ENCODE results near the gene DYNLT5.
A peak's percentile ranks its signal among the peaks of the same experiment; 100 is the strongest.
"Not testable (repeated sequence)": the region's sequence is repeated elsewhere in the genome, so short reads cannot be mapped to it uniquely, and the experiment has no call there.

Gene DYNLT5

DNA sequence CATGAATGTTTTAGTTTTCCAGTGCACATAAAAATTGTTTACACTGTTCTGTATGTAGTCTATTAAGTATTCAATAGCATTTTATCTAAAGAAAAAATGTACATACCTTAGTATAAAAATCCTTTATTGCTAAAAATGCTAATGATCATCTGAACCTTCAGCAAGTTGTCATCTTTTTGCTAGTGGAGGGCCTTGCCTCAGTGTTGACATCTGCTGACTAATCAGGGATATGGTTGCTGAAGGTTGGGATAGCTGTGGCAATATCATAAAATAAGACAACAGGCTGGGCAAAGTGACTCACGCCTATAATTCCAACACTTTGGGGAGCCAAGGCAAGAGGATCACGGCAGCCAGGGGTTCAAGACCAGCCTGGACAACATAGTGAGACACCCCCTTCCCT is 9.0 kb downstream of the DYNLT5 start:
- Mint-ChIP-seq H3K4me3 (no peak overlapping the region), H3K27ac (no peak overlapping the region), H3K36me3 (no peaks in the 10 kb centered on the region), H3K4me1 (peaks cover 6% of the 10 kb centered on the region), H3K27me3 (peaks cover 8% of the 10 kb centered on the region), H3K9me3 (no peaks in the 10 kb centered on the region)
- DNase-seq (ENCODE audit: low spot score in 2 of 2) (no peak), ATAC-seq (ENCODE audit: low read depth) (no peak)

DNA sequence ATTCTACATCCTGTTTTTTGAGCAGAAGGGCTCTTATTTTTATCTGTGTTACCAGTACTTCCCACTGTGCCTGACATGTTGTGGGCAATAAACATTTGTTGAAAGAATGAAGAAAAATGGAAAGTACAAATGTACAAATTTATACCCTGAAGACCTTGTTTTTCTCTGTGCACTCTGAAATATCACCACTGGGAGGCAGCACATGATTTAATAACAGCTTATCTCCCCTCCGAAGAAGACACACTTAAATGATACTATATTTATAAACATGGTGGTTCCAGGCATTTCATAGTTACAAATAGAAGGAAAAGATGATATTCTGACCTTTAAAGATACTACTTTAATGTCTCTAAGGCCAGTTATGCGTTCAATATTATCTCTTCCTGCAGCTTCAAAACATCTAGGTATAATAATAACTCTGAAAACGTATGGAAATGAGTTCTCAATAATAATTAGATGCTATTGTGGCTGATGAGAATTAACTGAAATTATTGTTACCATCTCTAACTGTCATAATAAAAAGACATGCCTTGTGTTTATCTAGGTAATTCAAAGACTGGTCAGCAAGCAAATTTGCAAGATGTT is 12.8 kb downstream of the DYNLT5 start:
- H3K36me3 Mint-ChIP-seq = no peaks in the 10 kb centered on the region
- no peak overlapping the region for H3K27ac Mint-ChIP-seq
- no peaks in the 10 kb centered on the region for H3K9me3 Mint-ChIP-seq
- no peaks in the 10 kb centered on the region for H3K4me1 Mint-ChIP-seq
- H3K4me3 Mint-ChIP-seq = no peak overlapping the region
- ATAC-seq (ENCODE audit: low read depth) (peak; percentile 49), DNase-seq (ENCODE audit: low spot score in 2 of 2) (peak; percentile 38 to 41)
- H3K27me3 Mint-ChIP-seq = peaks cover 6% of the 10 kb centered on the region

GRCh38 chr1:66767626-66768025 is 15.4 kb downstream of the DYNLT5 start:
- H3K4me1 Mint-ChIP-seq = no peaks in the 10 kb centered on the region
- H3K9me3 Mint-ChIP-seq = no peaks in the 10 kb centered on the region
- no peak for ATAC-seq (ENCODE audit: low read depth)
- H3K36me3 Mint-ChIP-seq = no peaks in the 10 kb centered on the region
- H3K4me3 Mint-ChIP-seq = no peak overlapping the region
- no peaks in the 10 kb centered on the region for H3K27me3 Mint-ChIP-seq
- no peak overlapping the region for H3K27ac Mint-ChIP-seq
- no peak for DNase-seq (ENCODE audit: low spot score in 2 of 2)

DNA sequence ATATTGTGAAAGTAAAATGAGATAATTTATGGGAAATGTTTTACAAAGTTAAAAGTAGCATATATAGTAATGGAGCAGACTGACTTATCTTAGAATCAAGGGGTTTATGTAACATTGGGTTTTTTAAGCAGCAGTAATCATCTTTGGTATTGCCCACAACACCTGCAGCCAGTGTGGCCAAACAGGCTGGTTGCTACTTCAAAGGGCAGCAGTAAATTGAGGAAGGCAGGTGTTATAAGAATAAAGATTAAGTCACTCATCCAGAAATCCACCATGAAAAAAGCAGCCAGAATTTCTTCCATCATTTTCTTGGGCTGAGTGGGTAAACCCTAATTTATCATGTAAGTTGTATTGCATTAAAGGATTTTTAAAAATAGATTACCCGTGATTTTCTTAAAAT is 16.7 kb downstream of the DYNLT5 start:
- H3K36me3 Mint-ChIP-seq = no peaks in the 10 kb centered on the region
- H3K27me3 Mint-ChIP-seq = no peaks in the 10 kb centered on the region
- ATAC-seq (ENCODE audit: low read depth) (no peak), DNase-seq (ENCODE audit: low spot score in 2 of 2) (no peak)
- H3K4me1 Mint-ChIP-seq = no peaks in the 10 kb centered on the region
- H3K9me3 Mint-ChIP-seq = no peaks in the 10 kb centered on the region
- H3K27ac Mint-ChIP-seq = no peak overlapping the region
- no peak overlapping the region for H3K4me3 Mint-ChIP-seq

GRCh38 chr1:66769512-66770229 is 17.4 kb downstream of the DYNLT5 start:
- Mint-ChIP-seq H3K36me3 (no peaks in the 10 kb centered on the region), H3K9me3 (no peaks in the 10 kb centered on the region), H3K27me3 (no peaks in the 10 kb centered on the region), H3K27ac (no peak overlapping the region), H3K4me1 (no peaks in the 10 kb centered on the region), H3K4me3 (no peak overlapping the region)
- DNase-seq (ENCODE audit: low spot score in 2 of 2) (no peak), ATAC-seq (ENCODE audit: low read depth) (no peak)

GRCh38 chr1:66770240-66770639 is 18.0 kb downstream of the DYNLT5 start:
- H3K4me1 Mint-ChIP-seq = no peaks in the 10 kb centered on the region
- no peaks in the 10 kb centered on the region for H3K27me3 Mint-ChIP-seq
- no peak overlapping the region for H3K4me3 Mint-ChIP-seq
- no peaks in the 10 kb centered on the region for H3K36me3 Mint-ChIP-seq
- no peak overlapping the region for H3K27ac Mint-ChIP-seq
- DNase-seq (ENCODE audit: low spot score in 2 of 2) (no peak), ATAC-seq (ENCODE audit: low read depth) (no peak)
- H3K9me3 Mint-ChIP-seq = no peaks in the 10 kb centered on the region

- Mint-ChIP-seq H3K9me3 (no peaks in the 10 kb centered on the region), H3K36me3 (no peaks in the 10 kb centered on the region), H3K27me3 (peaks cover 4% of the 10 kb centered on the region), H3K4me3 (no peak overlapping the region), H3K27ac (no peak overlapping the region), H3K4me1 (no peaks in the 10 kb centered on the region)
- DNase-seq (ENCODE audit: low spot score in 2 of 2) = no peak
- ATAC-seq (ENCODE audit: low read depth) = no peak
Observed at GRCh38 chr1:66770694-66771093, 18.4 kb downstream of the DYNLT5 start.

DNA sequence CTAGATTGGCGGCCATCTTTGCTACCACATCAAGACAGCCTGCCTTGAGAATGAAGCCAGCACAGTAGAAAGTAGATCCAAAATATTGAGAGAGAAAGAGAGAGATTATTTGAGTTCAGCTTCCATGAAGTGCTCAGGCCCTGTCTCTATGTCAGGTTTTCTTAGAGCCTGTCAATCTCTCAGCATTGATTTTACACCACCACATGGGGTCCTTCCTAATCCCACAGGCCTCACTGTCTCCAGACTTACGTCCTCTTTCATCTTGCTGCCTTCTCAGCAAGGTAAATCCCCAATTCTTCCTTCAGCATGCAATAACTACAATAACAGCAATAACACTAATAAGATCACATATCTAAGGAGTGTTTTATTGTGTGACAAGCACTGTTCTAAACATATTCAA is 21.0 kb downstream of the DYNLT5 start:
- ATAC-seq (ENCODE audit: low read depth) = no peak
- Mint-ChIP-seq H3K36me3 (no peaks in the 10 kb centered on the region), H3K27ac (no peak overlapping the region), H3K4me1 (no peaks in the 10 kb centered on the region), H3K4me3 (no peak overlapping the region), H3K27me3 (peaks cover 4% of the 10 kb centered on the region), H3K9me3 (no peaks in the 10 kb centered on the region)
- no peak for DNase-seq (ENCODE audit: low spot score in 2 of 2)

DNA sequence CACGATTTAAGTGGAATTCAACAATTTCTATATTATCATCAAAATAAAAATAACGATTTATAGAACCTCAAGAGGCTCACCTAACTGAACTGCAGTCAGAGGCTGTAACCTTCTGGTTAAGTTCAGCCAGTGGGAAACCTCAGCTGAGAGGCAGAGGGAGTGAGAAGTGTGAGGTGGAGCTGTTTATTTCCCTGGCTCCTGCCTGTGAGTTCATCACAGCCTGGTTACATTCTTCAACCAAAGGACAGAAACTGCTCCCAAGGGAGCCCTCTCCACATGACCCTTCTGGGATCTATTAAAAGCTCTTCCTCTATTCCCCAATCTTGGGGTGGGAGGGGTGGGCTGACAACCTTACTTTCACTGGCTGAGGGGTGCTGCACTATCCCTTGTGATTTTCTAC is 22.2 kb downstream of the DYNLT5 start:
- no peaks in the 10 kb centered on the region for H3K4me1 Mint-ChIP-seq
- no peak overlapping the region for H3K4me3 Mint-ChIP-seq
- peaks cover 6% of the 10 kb centered on the region for H3K27me3 Mint-ChIP-seq
- H3K27ac Mint-ChIP-seq = no peak overlapping the region
- ATAC-seq (ENCODE audit: low read depth) = no peak
- no peaks in the 10 kb centered on the region for H3K36me3 Mint-ChIP-seq
- no peak for DNase-seq (ENCODE audit: low spot score in 2 of 2)
- H3K9me3 Mint-ChIP-seq = no peaks in the 10 kb centered on the region

GRCh38 chr1:66775646-66776045 is 23.4 kb downstream of the DYNLT5 start:
- Mint-ChIP-seq H3K9me3 (peaks cover 1% of the 10 kb centered on the region), H3K36me3 (peaks cover 1% of the 10 kb centered on the region), H3K27me3 (peaks cover 10% of the 10 kb centered on the region), H3K4me1 (no peaks in the 10 kb centered on the region), H3K4me3 (no peak overlapping the region), H3K27ac (no peak overlapping the region)
- DNase-seq (ENCODE audit: low spot score in 2 of 2) (no peak), ATAC-seq (ENCODE audit: low read depth) (no peak)

- no peaks in the 10 kb centered on the region for H3K4me1 Mint-ChIP-seq
- peaks cover 13% of the 10 kb centered on the region for H3K27me3 Mint-ChIP-seq
- H3K27ac Mint-ChIP-seq = no peak overlapping the region
- peaks cover 3% of the 10 kb centered on the region for H3K36me3 Mint-ChIP-seq
- H3K4me3 Mint-ChIP-seq = no peak overlapping the region
- peaks cover 1% of the 10 kb centered on the region for H3K9me3 Mint-ChIP-seq
- ATAC-seq (ENCODE audit: low read depth) (no peak), DNase-seq (ENCODE audit: low spot score in 2 of 2) (no peak)
Observed at GRCh38 chr1:66777831-66778230, 25.6 kb downstream of the DYNLT5 start.

GRCh38 chr1:66778266-66778665 is 26.0 kb downstream of the DYNLT5 start:
- Mint-ChIP-seq H3K27me3 (peaks cover 13% of the 10 kb centered on the region), H3K27ac (no peak overlapping the region), H3K4me1 (no peaks in the 10 kb centered on the region), H3K36me3 (peaks cover 3% of the 10 kb centered on the region), H3K4me3 (no peak overlapping the region), H3K9me3 (peaks cover 1% of the 10 kb centered on the region)
- ATAC-seq (ENCODE audit: low read depth) = no peak
- DNase-seq (ENCODE audit: low spot score in 2 of 2) = no peak

- ATAC-seq (ENCODE audit: low read depth) (no peak), DNase-seq (ENCODE audit: low spot score in 2 of 2) (no peak)
- no peak overlapping the region for H3K4me3 Mint-ChIP-seq
- H3K36me3 Mint-ChIP-seq = peaks cover 3% of the 10 kb centered on the region
- no peaks in the 10 kb centered on the region for H3K4me1 Mint-ChIP-seq
- peaks cover 2% of the 10 kb centered on the region for H3K9me3 Mint-ChIP-seq
- H3K27me3 Mint-ChIP-seq = peaks cover 13% of the 10 kb centered on the region
- no peak overlapping the region for H3K27ac Mint-ChIP-seq
Observed at GRCh38 chr1:66778969-66779368, 26.7 kb downstream of the DYNLT5 start.

DNA sequence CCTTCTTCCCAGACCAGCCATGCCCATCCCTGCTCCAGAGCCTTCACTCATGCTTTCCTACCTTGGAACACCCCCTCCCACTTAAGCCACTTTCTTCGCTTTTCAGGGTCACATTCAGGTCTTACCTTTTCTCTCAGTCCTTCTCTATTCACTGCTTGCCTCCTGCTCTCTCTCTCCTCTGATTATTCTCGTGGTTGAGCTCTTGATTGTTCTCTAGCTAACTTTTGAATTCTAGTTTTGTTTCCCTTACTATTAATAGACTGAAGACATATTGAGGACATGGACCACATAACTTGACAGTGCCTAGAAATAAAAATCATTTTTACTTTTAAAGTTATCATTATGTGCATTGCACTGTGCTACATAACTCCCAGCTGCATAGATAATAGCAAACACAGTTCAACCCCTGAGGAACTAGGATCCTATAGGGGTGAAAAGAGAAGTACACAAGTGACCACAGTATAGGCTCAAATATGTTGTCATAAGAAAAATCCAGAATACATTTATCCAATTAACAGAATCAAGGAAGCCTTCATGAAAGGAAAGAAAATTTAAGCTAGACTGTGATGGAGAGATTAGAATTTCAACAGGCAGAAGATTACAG is 27.3 kb downstream of the DYNLT5 start:
- Mint-ChIP-seq H3K4me3 (no peak overlapping the region), H3K27me3 (peaks cover 13% of the 10 kb centered on the region), H3K27ac (no peak overlapping the region), H3K36me3 (peaks cover 3% of the 10 kb centered on the region), H3K4me1 (no peaks in the 10 kb centered on the region), H3K9me3 (peaks cover 4% of the 10 kb centered on the region)
- ATAC-seq (ENCODE audit: low read depth) = no peak
- no peak for DNase-seq (ENCODE audit: low spot score in 2 of 2)

DNA sequence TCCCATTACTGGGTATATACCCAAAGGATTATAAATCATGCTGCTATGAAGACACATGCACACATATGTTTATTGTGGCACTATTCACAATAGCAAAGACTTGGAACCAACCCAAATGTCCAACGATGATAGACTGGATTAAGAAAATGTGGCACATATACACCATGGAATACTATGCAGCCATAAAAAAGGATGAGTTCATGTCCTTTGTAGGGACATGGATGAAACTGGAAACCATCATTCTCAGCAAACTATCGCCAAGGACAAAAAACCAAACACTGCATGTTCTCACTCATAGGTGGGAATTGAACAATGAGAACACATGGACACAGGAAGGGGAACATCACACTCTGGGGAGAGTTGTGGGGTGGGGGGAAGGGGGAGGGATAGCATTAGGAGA is 33.5 kb downstream of the DYNLT5 start:
- H3K4me3 Mint-ChIP-seq; ATAC-seq (ENCODE audit: low read depth); H3K9me3 Mint-ChIP-seq; DNase-seq (ENCODE audit: low spot score in 2 of 2); H3K27me3 Mint-ChIP-seq; H3K36me3 Mint-ChIP-seq; H3K27ac Mint-ChIP-seq: not testable (repeated sequence)
- peaks cover 10% of the 10 kb centered on the region for H3K4me1 Mint-ChIP-seq

Data from memory B cell (primary cell).